ENCODE results near the gene ZSWIM6. TPM values are rescaled to one million over a fixed set of nuclear protein-coding genes. Genes with fewer than 3 reads are reported as not detected.

The ZSWIM6 gene
- total and polyA plus RNA-seq, 11 donors = 1.9 to 14.9 (median 6.3) TPM

- H3K9me3 ChIP-seq = no peaks in the 10 kb centered on the region
- WGBS, 4 donors = 86 to 96% (median 92%) methylated on average over 2 of the region's 2 CpGs
- ATAC-seq (no peak), DNase-seq (no peak)
- H3K27ac ChIP-seq = no peak overlapping the region
- peaks cover 0 to 15% (median 6%) of the 10 kb centered on the region in 12 donors for H3K4me1 ChIP-seq
- no peaks in the 10 kb centered on the region for H3K36me3 ChIP-seq
- H3K4me3 ChIP-seq = no peak overlapping the region
- no peaks in the 10 kb centered on the region for H3K27me3 ChIP-seq
- intact Hi-C loops (cut with DNase I) = no loop called here
- no peak for TF ChIP-seq POLR2A (IDR thresholded peaks at IDR 0.05)
- no peak for TF ChIP-seq CTCF (IDR thresholded peaks at IDR 0.05)
These were observed 258.4 kb downstream of the ZSWIM6 start for GRCh38 chr5:61590473-61590872.

- 94 to 96% (median 95%) methylated on average over 4 of the region's 4 CpGs for WGBS, 4 donors
- H3K36me3 ChIP-seq = no peaks in the 10 kb centered on the region
- no peak overlapping the region for H3K27ac ChIP-seq
- no peaks in the 10 kb centered on the region for H3K9me3 ChIP-seq
- H3K27me3 ChIP-seq = no peaks in the 10 kb centered on the region
- no peak overlapping the region for H3K4me3 ChIP-seq
- no peak for TF ChIP-seq CTCF (IDR thresholded peaks at IDR 0.05)
- TF ChIP-seq POLR2A (IDR thresholded peaks at IDR 0.05) = no peak
- intact Hi-C loops (cut with DNase I) = no loop called here
- H3K4me1 ChIP-seq = peaks cover 0 to 9% (median under 1%) of the 10 kb centered on the region in 12 donors
- no peak for DNase-seq
- no peak for ATAC-seq
These were observed 259.8 kb downstream of the ZSWIM6 start for GRCh38 chr5:61591859-61592258.

GRCh38 chr5:61595426-61595825 lies 263.4 kb downstream of the ZSWIM6 start:
- Histone ChIP-seq H3K4me3 (no peak overlapping the region), H3K36me3 (no peaks in the 10 kb centered on the region), H3K27me3 (no peaks in the 10 kb centered on the region), H3K27ac (no peak overlapping the region), H3K9me3 (no peaks in the 10 kb centered on the region), H3K4me1 (peaks cover 0 to 10% (median 2%) of the 10 kb centered on the region in 12 donors)
- intact Hi-C loops (cut with DNase I) = no loop called here
- ATAC-seq (no peak), DNase-seq (no peak)
- no peak for TF ChIP-seq POLR2A (IDR thresholded peaks at IDR 0.05)
- no peak for TF ChIP-seq CTCF (IDR thresholded peaks at IDR 0.05)

Other genes with a start within 250 kb of the ZSWIM6 start
- 10 to 100 TPM in 7 of 9 donors, 1 to 10 TPM in 2; 8.0 to 39.3 (median 22.2) TPM for gene SMIM15, start 169.8 kb upstream of the ZSWIM6 start, total RNA-seq
- 10 to 100 TPM; 11.9 to 22.9 TPM for gene SMIM15, start 169.8 kb upstream of the ZSWIM6 start, polyA plus RNA-seq

All from heart left ventricle (tissue), 16 donors.